ENCODE data around the gene GSTA2.
"Not testable (repeated sequence)": the region's sequence is repeated elsewhere in the genome, so short reads cannot be mapped to it uniquely, and the experiment has no call there.

Gene GSTA2

DNA sequence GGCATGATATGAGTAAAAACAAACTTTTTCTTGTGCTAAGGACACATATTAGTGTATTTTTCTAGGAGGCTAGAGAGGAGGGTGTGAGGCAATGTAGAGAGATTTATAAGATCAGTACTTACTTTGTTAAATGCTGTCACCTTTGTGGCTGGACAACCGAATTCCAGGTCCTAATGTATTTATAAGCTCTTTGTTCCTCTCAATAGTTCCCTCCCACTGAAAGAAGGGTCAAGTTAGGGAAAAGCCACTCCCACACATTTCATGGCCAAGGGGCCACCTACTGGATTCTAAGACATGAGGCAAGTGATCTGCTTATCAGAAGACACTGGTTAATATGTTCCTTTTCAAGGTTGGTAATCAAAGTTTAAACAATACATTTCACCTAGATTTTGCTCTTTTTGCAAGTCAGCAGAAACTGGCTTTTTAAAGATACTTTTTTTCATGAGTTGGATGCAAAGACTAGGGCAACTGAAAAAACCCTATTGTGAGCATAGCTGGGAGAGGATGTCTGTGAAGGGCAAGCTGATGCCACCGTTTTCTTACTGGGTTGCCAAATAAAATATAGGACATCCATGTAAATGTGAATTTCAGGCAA is at the start of gene GSTA2:
TSS of gene GSTA2 (minus strand) at position 154 of the 595 bp plus-strand sequence. CDS start 5,528 bp downstream, outside the sequence.
- DNase-seq (ENCODE audit: low spot score) = not testable (repeated sequence)

DNA sequence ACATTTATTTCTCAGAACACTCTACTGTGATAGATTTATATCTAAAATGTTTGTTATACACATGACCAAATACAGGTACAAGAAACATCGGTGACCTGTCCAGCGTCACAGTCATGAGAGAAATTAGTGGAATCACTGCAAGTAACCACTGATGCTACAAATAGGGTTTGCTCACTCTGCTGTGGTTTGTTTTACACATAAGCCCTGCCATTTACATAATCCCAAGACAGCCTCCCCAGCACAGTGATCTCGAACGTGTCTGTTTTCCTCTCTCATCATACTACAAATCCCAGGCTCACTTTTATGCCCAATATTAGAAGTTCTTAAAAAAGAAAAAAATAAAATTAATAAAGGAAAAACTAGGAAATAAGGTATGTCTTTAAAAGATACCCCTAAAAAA is 46.5 kb upstream of the GSTA2 start:
- not testable (repeated sequence) for DNase-seq (ENCODE audit: low spot score)

DNA sequence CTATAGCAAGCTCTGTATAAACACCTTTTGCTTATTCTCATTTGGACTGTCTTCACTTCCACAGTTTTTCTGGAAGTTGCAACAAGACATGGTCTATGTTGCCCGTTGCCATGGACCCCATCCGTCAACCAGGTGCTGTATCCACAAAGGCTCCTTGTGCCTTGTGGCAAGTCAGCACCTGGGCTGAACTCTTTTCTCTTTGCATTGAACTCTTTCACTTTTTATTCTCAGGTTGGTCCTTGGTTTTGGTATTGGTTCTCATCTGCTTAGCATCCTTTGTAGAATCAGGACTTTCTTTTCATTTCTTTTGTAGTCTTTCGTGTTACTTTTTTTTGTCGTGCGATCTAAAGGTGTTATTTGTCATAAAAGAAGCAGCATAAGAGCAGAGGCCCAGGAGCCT is 45.4 kb upstream of the GSTA2 start:
- DNase-seq (ENCODE audit: low spot score) = no peak

DNA sequence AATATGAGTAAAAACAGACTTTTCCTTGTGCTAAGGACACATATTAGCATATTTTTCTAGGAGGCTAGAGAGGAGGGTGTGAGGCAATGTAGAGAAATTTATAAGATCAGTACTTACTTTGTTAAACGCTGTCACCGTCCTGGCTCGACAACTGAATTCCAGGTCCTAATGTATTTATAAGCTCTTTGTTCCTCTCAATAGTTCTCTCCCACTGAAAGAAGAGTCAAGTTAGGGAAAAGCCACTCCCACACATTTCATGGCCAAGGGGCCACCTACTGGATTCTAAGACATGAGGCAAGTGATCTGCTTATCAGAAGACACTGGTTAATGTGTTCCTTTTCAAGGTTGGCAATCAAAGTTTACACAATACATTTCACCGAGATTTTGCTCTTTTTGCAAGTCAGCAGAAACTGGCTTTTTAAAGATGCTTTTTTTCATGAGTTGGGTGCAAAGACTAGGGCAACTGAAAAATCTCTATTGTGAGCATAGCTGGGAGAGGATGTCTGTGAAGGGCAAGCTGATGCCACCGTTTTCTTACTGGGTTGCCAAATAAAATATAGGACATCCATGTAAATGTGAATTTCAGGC is 40.5 kb upstream of the GSTA2 start, which contains the start of gene GSTA1:
TSS of gene GSTA1 (minus strand) at position 149 of the 588 bp plus-strand sequence. CDS start 4,549 bp downstream, outside the sequence.
- DNase-seq (ENCODE audit: low spot score) = not testable (repeated sequence)

DNA sequence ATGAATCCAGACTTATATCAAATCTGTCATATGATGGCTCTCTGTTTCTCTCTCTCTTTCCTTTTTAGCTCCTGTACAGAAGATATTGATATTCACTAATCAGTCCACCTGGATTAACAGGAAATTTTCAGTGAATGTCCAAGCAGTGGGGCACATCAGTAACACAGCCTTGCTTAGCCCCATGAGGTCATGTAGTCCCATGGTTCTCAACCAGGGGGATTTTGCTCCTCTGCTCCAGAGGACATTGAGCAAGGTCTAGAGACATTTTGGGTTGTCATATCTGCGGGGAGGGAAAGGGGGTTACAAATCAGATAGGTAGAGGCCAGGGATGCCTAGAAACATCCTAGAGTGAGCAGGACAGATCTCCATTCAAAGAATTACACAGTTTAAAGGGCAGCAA is 39.5 kb upstream of the GSTA2 start:
- no peak for DNase-seq (ENCODE audit: low spot score)

DNA sequence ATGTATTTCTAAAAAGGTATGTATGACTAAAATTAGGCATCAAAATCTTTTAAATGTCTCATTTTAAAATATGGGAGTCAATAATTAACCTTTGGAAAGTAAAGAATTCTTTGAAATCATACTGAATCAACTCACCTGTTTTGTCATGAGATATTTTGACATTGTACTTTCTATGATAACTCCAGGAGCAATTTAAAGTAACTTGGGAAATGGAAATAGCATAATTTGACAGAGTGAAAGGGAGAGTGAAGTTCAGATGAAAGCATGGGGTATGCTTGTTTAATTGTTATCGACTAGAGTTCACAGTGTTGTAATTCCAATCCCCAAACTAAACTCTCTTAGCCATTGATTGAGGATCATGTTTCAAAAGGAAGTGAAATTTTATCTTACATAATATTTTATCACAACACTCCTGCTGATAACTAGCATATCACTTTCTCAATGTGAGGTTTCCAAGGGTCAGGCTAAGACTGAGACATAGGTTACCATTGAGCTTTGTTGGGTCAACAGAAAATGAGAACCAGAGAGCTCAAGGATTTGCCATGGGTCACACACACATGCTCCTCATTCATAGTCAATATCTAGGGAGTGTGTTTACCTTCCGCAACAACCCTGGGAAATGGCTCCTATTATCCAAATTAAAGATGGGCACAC is 38.0 kb upstream of the GSTA2 start:
- DNase-seq (ENCODE audit: low spot score) = no peak

DNA sequence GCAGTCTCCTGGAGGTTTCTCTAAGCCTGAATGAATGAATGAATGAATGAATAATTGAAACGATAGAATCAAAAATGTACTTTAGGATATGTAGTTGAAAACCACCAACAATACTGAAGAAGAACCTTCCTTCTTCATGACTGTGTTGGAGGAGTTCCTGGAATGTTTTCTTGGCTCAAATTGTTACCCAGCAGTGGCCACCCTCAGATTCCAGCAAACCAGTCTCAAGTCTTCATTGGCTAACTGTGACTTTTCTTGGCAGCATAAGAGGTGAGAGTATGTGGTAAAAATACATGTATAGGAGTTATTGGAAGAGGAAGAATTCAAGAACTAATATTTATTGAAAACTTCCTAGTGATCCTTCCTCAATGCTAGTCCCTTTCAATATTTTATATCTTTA is 36.0 kb upstream of the GSTA2 start:
- DNase-seq (ENCODE audit: low spot score) = not testable (repeated sequence)

DNA sequence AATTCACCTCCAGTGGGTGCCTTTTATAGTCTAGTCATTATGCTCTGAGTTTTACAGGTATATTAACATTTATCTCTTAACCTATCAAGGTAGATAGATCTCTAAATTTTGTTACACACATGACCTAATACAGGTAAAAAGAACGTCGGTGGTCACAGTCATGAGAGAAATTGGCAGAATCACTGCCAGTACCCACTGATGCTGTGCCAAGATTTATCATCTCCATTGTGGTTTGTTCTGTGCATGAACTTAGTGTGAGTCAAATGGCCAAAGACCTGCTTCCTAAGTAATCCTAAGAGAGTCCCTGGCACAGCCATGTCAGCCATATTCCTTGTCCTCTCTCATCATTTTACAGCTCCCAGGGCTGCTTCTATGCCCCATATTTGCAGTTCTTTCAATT is 31.1 kb upstream of the GSTA2 start:
- DNase-seq (ENCODE audit: low spot score) = not testable (repeated sequence)

DNA sequence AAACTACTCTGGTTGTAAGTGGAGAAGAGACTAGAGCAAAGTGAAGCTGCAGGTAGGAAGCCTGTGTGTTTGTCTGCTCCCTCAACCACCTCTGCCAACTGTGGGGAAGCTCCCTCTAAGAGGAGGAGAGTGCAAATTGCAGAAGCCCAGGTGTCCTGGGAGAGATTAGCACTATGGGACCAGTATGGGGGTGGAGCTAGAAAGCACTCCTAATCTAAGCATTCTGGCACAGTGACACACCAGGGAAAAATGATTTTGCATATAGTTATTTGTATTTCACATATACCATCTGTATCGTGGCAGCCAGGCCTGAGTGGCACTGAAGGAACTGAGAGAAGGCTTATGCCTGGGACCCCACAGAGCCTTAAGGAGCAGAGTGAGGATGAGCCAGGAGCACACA is 27.6 kb upstream of the GSTA2 start:
- DNase-seq (ENCODE audit: low spot score) = no peak

DNA sequence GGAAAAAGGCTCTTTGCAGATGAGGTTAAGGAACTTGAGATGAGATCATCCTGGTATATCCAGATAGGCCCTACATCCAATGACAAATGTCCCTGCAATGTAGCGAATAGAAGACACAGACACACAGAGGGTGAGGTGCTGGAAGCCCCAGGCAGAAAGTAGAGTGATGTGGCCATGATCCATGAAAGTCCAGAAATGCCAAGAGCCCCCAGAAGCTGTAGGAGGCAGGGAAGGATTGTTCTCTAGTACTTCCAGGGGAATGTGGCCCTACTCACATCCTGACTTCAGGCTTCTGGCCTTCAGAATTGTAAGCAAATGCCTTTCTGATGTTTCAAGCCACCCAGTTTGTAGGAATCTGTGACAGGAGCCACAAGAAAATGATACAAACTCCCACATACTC is 26.4 kb upstream of the GSTA2 start:
- not testable (repeated sequence) for DNase-seq (ENCODE audit: low spot score)

DNA sequence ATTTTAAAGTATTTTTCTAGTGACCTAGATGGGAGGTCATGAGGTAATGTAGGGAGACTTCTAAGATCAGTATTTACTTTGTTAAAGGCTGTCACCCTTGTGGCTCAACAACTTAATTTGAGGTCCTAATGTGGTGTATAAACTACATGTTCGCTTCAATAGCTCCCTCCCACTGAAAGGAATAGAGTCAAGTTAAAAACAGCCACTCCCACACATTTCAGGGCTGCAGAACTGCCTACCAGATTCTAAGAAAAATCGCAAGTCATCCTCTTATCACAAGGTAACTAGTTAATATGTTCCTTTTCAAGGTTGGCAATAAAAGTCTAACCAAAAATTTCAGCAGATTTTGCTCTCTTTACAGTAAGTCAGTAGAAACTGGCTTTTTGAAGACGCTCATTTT is 25.2 kb upstream of the GSTA2 start:
- no peak for DNase-seq (ENCODE audit: low spot score)

DNA sequence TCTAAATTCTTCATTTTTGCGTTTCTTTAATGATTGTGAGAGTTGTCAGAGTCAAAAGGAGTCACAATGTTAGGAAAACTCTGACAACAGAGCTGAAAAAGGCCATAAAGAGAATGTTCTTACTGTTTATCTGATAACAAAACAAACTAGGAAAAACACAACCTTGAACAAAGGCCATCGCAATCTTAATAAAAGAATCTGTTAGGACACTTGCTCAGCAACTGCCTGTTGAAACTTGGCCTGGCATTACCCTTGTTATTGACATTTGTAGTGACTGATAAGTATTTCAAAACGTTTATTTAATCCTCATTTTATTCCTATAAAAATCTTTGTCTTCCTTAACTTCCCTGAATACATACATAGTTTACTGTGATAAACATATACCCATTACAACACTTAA is 24.6 kb upstream of the GSTA2 start:
- DNase-seq (ENCODE audit: low spot score) = no peak

DNA sequence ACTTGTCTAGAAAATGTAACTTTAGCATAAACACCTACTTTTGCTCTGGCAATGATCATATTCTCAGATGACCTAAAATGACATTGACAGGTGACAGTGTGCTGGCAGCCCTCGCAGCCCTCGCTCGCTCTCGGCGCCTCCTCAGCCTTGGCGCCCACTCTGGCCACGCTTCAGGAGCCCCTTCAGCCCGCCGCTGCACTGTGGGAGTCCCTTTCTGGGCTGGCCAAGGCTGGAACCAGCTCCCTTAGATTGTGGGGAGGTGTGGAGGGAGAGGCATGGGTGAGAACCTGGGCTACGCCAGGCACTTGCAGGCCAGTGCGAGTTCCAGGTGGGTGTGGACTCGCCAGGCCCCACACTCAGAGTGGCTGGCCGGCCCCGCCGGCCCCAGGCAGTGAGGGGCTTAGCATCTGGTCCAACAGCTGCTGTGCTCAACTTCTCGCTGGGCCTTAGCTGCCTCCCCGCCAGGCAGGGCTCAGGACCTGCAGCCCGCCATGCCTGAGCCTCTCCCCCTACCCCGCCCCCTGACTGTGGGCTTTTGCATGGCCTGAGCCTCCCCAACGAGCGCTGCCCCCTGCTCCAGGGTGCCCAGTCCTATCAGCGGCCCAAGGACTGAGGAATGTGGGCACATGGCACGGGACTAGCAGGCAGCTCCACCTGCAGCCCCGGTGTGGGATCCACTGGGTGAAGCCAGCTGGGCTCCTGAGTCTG is 23.1 kb upstream of the GSTA2 start:
- no peak for DNase-seq (ENCODE audit: low spot score)

DNA sequence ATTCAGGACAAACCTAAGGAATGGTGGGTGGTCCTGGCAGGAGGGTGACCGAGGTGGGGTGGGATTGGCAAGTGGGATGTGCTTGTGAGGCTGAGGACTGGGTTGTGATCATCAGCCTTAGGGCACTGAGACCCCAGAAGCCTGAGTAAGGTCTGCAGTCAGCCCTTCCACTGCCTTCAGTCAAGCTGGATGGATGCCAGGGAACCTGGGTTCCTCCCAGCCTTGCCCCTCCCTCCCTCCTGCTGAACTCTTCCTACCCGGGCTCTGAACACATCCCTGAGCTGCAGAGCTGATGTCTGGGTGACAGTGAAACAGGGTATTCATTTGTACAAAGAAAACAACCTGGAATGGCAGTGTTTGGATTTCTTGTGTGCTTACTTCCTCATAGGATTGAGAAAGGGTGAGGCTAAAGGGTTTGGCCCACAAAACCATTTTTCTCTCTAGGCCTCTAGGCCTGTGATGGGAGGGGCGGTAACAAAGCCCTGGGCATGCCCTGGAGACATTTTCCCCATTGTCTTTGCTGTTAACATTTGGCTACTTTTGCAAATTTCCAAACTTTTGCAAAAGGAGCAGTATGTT is 19.5 kb upstream of the GSTA2 start:
- not testable (repeated sequence) for DNase-seq (ENCODE audit: low spot score)

DNA sequence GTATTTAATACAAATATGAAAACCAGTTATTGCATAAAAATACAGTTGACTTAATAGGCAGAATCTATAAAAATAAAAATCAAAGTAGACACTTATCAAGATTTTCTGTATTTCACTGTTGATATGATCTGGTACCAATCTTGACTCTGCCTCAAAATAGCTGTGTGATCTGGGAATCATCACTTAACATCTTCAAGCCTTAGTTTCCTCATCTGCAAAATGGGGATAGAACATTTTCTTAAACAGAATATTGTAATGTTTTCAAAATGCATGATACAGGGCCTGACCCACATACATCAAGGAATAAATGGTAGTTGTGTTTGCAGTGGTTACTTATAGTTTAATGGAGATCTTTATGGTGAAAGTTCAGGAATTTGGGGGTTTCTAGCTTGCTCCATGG is 18.9 kb upstream of the GSTA2 start:
- DNase-seq (ENCODE audit: low spot score) = not testable (repeated sequence)

DNA sequence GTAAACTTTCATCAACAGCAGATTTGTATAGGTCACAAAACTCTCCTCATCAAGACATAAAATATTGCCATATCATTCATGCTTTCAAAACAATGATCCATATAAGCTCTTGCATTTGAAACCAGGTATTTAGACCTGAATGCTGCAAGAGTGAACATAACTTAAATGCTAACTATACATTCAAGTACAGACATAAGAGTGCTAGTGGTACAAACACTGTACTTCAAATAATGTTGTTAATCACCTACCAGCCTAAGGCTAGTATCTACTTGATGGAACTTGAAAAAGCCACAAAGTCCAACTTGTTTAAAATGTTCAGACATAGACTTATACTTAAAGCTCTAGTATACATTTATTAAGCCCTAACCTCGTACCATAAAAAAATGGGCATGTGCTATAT is 16.0 kb upstream of the GSTA2 start:
- DNase-seq (ENCODE audit: low spot score) = no peak

DNA sequence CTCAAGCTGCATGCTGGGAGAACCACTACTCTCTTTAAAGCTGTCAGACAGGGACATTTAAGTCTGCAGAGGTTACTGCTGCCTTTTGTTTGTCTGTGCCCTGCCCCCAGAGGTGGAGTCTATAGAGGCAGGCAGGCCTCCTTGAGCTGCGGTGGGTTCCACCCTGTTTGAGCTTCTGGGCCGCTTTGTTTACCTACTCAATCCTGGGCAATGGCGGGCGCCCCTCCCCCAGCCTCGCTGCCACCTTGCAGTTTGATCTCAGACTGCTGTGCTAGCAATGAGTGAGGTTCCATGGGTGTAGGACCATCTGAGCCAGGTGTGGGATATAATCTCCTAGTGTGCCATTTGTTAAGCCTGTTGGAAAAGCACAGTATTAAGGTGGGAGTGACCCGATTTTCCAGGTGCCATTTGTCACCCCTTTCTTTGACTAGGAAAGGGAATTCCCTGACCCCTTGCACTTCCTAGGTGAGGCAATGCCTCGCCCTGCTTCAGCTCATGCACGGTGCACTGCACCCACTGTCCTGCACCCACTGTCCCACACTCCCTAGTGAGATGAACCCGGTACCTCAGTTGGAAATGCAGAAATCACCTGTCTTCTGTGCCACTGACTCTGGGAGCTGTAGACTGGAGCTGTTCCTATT is 13.6 kb upstream of the GSTA2 start:
- DNase-seq (ENCODE audit: low spot score) = not testable (repeated sequence)

DNA sequence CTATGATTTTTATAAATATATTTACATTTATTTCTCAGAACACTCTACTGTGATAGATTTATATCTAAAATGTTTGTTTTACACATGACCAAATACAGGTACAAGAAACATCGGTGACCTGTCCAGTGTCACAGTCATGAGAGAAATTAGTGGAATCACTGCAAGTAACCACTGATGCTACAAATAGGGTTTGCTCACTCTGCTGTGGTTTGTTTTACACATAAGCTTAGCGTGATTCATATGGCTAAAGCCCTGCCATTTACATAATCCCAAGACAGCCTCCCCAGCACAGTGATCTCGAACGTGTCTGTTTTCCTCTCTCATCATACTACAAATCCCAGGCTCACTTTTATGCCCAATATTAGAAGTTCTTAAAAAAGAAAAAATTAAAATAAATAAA is 6.1 kb upstream of the GSTA2 start:
- not testable (repeated sequence) for DNase-seq (ENCODE audit: low spot score)

DNA sequence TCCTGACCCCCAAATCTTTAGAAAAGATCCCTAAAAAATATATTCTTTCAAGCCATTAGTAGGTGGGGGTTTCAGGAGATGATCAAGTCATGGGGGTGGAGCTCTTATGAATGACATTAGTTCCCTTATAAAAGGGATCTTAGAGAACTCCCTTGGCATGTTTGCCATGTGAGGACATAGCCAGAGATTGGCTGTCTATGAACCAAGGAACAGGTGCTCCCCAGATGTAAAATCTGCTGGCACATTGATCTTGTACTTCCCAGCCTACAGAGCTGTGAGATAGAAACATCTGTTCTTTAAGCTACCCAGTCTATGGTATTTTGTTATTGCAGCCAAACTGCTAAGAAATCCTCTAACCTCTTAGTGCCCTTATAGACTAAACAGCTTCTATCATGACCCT is 4.4 kb upstream of the GSTA2 start:
- DNase-seq (ENCODE audit: low spot score) = not testable (repeated sequence)

DNA sequence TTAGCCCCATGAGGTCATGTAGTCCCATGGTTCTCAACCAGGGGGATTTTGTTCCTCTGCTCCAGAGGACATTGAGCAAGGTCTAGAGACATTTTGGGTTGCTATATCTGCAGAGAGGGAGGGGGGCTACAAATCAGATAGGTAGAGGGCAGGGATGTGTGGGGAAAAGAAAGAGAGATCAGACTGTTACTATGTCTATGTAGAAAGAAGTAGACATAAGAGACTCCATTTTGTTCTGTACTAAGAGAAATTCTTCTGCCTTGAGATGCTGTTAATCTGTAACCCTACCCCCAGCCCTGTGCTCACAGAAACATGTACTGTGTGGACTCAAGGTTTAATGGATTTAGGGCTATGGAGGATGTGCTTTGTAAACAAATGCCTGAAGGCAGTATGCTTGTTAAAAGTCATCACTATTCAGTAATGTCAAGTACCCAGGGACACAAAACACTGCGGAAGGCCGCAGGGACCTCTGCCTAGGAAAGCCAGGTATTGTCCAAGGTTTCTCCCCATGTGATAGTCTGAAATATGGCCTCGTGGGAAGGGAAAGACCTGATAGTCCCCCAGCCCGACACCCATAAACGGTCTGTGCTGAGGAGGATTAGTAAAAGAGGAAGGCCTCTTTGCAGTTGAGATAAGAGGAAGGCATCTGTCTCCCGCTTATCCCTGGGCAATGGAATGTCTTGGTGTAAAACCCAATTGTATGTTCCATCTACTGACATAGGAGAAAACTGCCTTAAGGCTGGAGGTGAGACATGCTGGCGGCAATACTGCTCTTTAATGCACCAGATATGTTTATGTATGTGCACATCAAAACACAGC is 1.4 kb downstream of the GSTA2 start:
- DNase-seq (ENCODE audit: low spot score) = not testable (repeated sequence)

Data from hematopoietic multipotent progenitor cell treated with erythropoietin and hydrocortisone succinate and interleukin-3 and kit ligand, for 15 days (in vitro differentiated cells).